ENCODE results near the gene HOXB4. TPM values are rescaled to one million over a fixed set of nuclear protein-coding genes. Genes with fewer than 3 reads are reported as not detected.

Gene HOXB4
- total RNA-seq, 3 donors from 2014 or later: 0.94 to 1.6 (median 1.4) TPM

DNA sequence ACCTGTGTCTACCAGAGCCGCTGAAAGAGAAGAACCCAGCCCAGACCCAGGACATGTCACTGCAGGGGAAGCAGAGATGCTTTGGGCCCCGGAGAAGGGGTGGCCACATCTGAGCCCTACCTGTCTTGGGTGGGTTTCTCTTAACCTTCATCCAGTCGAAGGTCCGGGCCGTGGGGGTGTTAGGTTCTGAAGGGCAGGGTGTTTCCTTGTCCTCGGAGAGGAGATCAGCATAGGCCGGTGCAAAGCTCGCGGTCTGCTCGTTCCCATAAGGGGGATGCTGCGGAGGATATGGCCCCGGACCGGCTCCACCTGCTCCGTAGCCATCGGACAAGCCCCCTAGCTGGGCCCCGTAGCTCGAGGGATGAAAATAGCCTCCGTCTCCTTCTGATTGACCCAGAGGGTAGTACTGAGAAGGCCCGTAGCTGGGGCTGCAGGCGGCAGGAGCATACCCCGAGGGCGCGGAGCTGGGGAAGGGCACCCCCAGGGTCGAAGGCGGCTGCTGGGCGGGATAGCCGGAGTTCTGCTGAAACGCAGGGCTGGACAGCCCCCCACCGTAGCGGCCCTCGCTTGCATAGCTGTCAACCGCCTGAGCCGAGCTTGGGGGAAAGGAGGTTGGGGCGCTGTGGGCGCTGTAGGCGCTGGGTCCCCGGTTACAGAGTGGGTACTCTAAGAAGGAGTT lies 47.8 kb downstream of the HOXB4 start:
- H3K4me1 Mint-ChIP-seq (ENCODE audit: low read depth): peaks cover 2% of the 10 kb centered on the region
- no peaks in the 10 kb centered on the region for H3K9me3 Mint-ChIP-seq
- no peak overlapping the region for H3K4me3 Mint-ChIP-seq
- DNase-seq: no peak
- peaks cover 12% of the 10 kb centered on the region for H3K27me3 Mint-ChIP-seq (ENCODE audit: low read depth)
- peak in 1 of 2 donors; percentile 30 for ATAC-seq
- no peaks in the 10 kb centered on the region for H3K36me3 Mint-ChIP-seq (ENCODE audit: insufficient read depth)

DNA sequence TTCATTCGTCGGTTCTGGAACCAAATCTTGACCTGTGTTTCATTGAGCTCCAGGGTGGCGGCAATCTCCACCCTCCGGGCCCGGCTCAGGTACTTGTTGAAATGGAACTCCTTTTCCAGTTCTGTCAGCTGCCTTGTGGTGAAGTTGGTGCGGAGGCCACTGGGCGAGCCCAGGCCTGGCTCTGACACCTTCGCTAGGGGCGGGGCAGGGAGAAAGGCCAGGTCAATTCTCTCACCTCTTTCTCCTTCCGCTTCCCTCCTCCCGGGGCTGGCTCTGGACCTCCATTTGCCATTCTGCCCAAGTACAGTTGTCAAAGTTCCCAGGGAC lies 48.5 kb downstream of the HOXB4 start:
- Mint-ChIP-seq H3K4me1 (ENCODE audit: low read depth) (peaks cover 2% of the 10 kb centered on the region), H3K36me3 (ENCODE audit: insufficient read depth) (no peaks in the 10 kb centered on the region), H3K27me3 (ENCODE audit: low read depth) (peaks cover 17% of the 10 kb centered on the region), H3K4me3 (no peak overlapping the region), H3K9me3 (no peaks in the 10 kb centered on the region)
- no peak for ATAC-seq
- DNase-seq: no peak

DNA sequence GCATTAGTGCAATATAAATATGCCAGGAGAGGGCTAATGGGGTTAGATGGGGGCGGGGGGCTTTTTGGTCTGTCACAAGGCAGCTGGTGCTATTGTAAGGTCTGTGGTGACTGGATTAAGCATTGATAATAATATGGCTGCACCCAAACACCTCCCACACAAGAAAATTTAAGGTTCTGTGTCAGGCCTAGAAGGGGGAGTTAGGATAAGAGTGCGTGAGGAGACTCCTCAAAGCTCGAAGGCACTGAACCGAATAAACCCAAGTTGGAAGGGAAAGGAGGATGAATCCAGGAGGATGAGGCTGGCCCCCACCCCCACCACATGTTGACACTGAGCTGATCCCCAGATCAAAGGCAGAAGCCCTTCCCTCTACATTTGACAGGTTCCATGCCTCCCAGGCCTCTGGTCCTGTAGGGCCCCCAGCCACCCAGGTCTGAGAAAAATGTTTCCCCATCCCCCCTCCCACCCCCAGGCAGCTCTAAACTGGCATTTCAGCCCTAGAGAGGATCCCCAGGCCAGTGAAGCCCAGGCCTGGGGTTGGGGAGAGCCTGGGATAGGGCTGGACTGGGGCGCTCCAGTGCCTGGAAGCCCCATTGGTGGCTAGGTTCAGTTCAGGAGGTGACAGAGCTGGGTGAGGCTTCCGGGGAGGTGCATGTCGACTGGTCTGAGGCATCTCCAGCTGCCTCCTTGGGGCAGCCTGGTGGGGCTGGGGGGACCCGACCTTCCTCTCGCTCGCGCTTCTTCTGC lies 49.0 kb downstream of the HOXB4 start:
- peaks cover 22% of the 10 kb centered on the region for H3K27me3 Mint-ChIP-seq (ENCODE audit: low read depth)

DNA sequence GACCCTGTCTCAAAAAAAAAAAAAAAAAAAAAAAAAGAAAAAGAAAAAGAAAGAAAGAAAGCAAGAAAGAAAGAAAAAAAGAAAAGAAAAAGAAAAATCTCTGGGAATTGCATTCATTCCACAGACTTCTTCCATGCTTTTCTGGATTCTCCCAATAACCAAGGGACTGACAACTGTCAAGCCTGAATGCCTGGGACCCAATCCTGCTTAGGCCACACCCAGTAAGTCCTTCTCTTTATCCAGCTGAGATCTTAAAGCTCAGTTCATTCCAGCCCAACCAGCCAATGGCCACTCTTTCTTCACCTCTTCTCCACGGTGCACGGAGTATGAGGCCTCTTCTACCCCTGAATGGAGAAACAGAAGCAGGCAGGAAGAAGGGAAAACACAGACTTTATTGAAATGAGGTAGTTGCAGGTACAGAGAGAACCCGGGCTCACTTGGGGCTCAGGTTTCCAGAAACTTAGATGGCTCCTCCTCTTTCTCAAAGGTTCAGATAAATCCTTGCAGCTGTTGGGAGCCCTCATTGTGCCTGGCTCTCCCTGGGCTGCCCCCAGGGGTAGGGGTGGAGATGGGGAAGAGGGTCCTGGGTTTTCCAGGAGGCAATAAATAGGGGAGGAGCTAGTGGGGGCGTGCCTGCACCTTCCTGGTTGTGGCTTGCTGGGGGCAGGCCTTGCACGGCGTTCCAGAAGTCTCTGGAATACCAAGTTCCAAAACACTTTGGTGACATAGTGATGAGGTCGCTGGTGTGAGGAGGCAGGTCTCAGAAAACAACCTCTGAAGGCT lies 49.8 kb downstream of the HOXB4 start:
- Mint-ChIP-seq H3K4me3 (no peak overlapping the region), H3K9me3 (no peaks in the 10 kb centered on the region), H3K27me3 (ENCODE audit: low read depth) (peaks cover 24% of the 10 kb centered on the region), H3K36me3 (ENCODE audit: insufficient read depth) (no peaks in the 10 kb centered on the region), H3K4me1 (ENCODE audit: low read depth) (peaks cover 2% of the 10 kb centered on the region)
- no peak for DNase-seq
- ATAC-seq: no peak

More for the DNA sequence above, 49.0 kb downstream of the HOXB4 start:
- DNase-seq (no peak), ATAC-seq (no peak)
- Mint-ChIP-seq H3K9me3 (no peaks in the 10 kb centered on the region), H3K36me3 (ENCODE audit: insufficient read depth) (no peaks in the 10 kb centered on the region), H3K4me3 (no peak overlapping the region), H3K4me1 (ENCODE audit: low read depth) (peaks cover 2% of the 10 kb centered on the region)

DNA sequence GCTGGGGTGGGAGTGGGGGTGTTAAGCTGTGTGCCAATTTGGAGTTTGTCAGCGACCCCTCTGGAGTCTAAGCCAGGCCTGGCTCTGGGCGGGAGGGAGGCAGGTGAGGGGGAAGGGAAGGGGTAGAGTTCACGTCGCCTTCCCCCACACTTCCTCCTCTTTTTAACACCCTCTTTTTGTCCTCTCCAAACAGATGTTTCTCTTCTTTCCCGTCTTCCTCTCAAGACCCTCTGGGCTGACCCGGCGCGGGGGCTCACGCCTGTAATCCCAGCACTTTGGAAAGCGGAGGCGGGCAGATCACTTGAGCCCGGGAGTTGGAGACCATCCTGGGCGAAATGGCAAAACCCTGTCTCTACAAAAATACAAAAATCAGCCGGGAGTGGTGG lies 50.6 kb downstream of the HOXB4 start:
- Mint-ChIP-seq H3K36me3 (ENCODE audit: insufficient read depth) (no peaks in the 10 kb centered on the region), H3K27me3 (ENCODE audit: low read depth) (peaks cover 24% of the 10 kb centered on the region), H3K4me1 (ENCODE audit: low read depth) (peaks cover 2% of the 10 kb centered on the region), H3K4me3 (no peak overlapping the region), H3K9me3 (no peaks in the 10 kb centered on the region)
- DNase-seq: no peak
- ATAC-seq: no peak

DNA sequence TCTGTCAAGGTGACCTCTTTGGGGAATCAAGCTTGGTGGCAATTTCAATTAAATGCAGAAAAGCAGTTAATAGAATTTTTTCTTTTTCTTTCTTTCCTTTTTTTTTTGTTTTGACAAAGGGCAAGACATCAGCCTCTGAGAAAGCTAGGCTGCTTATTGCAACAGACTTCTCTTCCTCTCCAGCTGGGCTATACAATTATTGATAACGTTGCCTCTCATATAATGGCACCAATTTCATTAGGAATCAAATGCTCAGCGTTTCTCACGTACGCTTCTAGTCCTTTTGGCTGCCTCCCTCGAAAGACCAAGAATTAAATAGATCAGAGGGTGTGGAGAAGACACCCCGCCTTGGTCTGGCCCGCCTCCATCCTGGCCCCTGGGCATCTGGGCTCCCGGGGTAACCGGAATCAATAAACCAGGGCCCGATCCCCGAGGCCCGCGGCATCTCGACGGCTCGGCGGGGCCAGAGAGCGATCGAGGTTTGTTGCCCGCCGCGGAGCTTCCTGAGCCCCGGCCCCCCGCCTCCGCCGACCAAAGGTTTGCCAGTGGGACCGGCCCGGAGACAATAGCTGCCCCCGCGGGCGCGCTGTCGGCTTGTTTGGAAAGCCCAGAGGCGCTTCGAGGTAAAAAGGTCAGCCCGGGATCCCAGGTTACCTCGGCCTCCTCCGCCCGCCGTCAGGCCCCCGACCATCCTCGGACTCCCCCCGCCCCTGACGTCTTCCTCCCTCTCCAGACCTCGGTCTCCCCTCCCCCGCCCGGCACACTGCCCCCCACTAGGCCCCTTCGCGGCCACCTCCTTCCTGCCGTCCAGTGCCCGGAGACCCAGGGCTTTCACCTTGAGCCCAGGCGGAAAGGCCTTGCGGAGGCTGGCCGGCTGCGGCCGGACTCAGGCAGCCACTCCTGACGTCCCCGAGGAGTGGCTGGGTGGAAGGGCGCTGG lies 51.3 kb downstream of the HOXB4 start:
- DNase-seq (no peak), ATAC-seq (peak in 1 of 2 donors; percentile 37)
- peaks cover 29% of the 10 kb centered on the region for H3K27me3 Mint-ChIP-seq (ENCODE audit: low read depth)
- H3K9me3 Mint-ChIP-seq: no peaks in the 10 kb centered on the region
- no peaks in the 10 kb centered on the region for H3K36me3 Mint-ChIP-seq (ENCODE audit: insufficient read depth)
- peaks cover 2% of the 10 kb centered on the region for H3K4me1 Mint-ChIP-seq (ENCODE audit: low read depth)
- H3K4me3 Mint-ChIP-seq: no peak overlapping the region

Other genes with a start within 250 kb of the HOXB4 start
- gene SKAP1, start 148.1 kb downstream of the HOXB4 start, total RNA-seq: 10 to 100 TPM; 25.8 to 33.9 (median 28.7) TPM
- gene HOXB1, start 47.3 kb downstream of the HOXB4 start, total RNA-seq: not detected
- gene HOXB2, start 33.2 kb downstream of the HOXB4 start, total RNA-seq: 10 to 100 TPM; 12.9 to 21.3 (median 12.9) TPM
- gene HOXB3, start 11.9 kb upstream of the HOXB4 start, total RNA-seq: 1 to 10 TPM in 1 of 3 donors, under 1 TPM in 2; 0.50 to 1.0 (median 0.81) TPM
- gene HOXB5, start 15.4 kb upstream of the HOXB4 start, total RNA-seq: under 1 TPM in 1 of 3 donors, not detected in 2; 0.08 TPM
- under 1 TPM in 2 of 3 donors, not detected in 1; 0.24 to 0.27 TPM for gene HOXB6, start 26.6 kb upstream of the HOXB4 start, total RNA-seq
- gene HOXB7, start 32.7 kb upstream of the HOXB4 start, total RNA-seq: under 1 TPM; 0.18 to 0.43 (median 0.38) TPM
- under 1 TPM in 2 of 3 donors, not detected in 1; 0.14 to 0.18 TPM for gene HOXB8, start 36.9 kb upstream of the HOXB4 start, total RNA-seq
- gene HOXB9, start 48.0 kb upstream of the HOXB4 start, total RNA-seq: 1 to 10 TPM in 2 of 3 donors, under 1 TPM in 1; 0.63 to 1.4 (median 1.2) TPM
- gene PRAC1, start 144.2 kb upstream of the HOXB4 start, total RNA-seq: not detected
- not detected for gene PRAC2, start 144.8 kb upstream of the HOXB4 start, total RNA-seq
- under 1 TPM in 1 of 3 donors, not detected in 2; 0.11 TPM for gene HOXB13, start 150.4 kb upstream of the HOXB4 start, total RNA-seq
- not detected for gene TTLL6, start 238.9 kb upstream of the HOXB4 start, total RNA-seq